Thyroid gland (tissue), 4 donors: ENCODE results near the gene GAD1. TPM values are rescaled to one million over a fixed set of nuclear protein-coding genes. Genes with fewer than 3 reads are reported as not detected.

Experiments used
- DNase-seq, 2 donors: peaks; one replicate each; pipeline ENCODE4 v3.0.0-alpha.2; 2019
- H3K27ac ChIP-seq, 3 donors: fragments of 200-600 bp; sonication (generic); 1 replicate in 2 of 3; 2 replicates in 1 of 3; pipeline ENCODE4 v1.5.1; 2016 to 2019; ENCODE audit warnings: mild to moderate bottlenecking in 1 of 3, moderate library complexity in 1 of 3
- H3K27me3 ChIP-seq: fragments of 200-600 bp; sonication (generic); one replicate; pipeline ENCODE4 v1.5.1; 2019
- H3K36me3 ChIP-seq, 2 donors: fragments of 200-600 bp; sonication (generic); one replicate each; pipeline ENCODE4 v1.5.1; 2016 to 2019
- H3K4me1 ChIP-seq, 2 donors: fragments of 200-600 bp; sonication (generic); one replicate each; pipeline ENCODE4 v1.5.1; 2017 to 2019
- H3K4me3 ChIP-seq, 3 donors: fragments of 200-600 bp; sonication (generic); replicated peaks in 1 of 3; 1 replicate in 2 of 3; 2 replicates in 1 of 3; pipeline ENCODE4 v1.5.1; 2016; ENCODE audit warnings: mild to moderate bottlenecking in 1 of 3
- H3K9me3 ChIP-seq: fragments of 200-600 bp; sonication (generic); one replicate; pipeline ENCODE4 v1.5.1; 2017
- POLR2A ChIP-seq, 2 donors: fragments of 450-650 bp; IDR thresholded peaks; one replicate each; pipeline ENCODE4 v1.6.1; 2017; ENCODE audit warnings: antibody characterized with exemption in 2 of 2, mild to moderate bottlenecking in 2 of 2, moderate library complexity in 1 of 2
- WGBS, 2 donors: methylation state at CpG; one replicate each; pipeline ENCODE4 v1.1.5; 2017; 5-methylcytosine and 5-hydroxymethylcytosine counted together
- intact Hi-C: fragments of 100-400 bp; cut with DNase I; formaldehyde crosslinking; loops from one replicate; pipeline ENCODE4 v1.15.1; 2023
- total RNA-seq, 4 donors: library from RNA; depleted of rRNA; stranded (reverse); fragments of >200 nt; gene quantifications; one replicate each; pipeline ENCODE4 v1.2.3, GENCODE V29; 2016
- TF ChIP-seq, protein P1 (sequence below), 6 experiments: fragments of 200-600 bp in 3 of 6; fragments of 450-650 bp in 3 of 6; sonication (generic) in 3 of 6; IDR thresholded peaks; one replicate each; pipeline ENCODE4 v1.5.1; 2016 to 2019; ENCODE audit warnings: antibody characterized with exemption in 6 of 6, mild to moderate bottlenecking in 2 of 6, inconsistent platforms in 1 of 6, moderate library complexity in 1 of 6

Gene GAD1
- total RNA-seq, 4 donors from 2014 or later, result 0.11 to 0.94 (median 0.46) TPM

DNA sequence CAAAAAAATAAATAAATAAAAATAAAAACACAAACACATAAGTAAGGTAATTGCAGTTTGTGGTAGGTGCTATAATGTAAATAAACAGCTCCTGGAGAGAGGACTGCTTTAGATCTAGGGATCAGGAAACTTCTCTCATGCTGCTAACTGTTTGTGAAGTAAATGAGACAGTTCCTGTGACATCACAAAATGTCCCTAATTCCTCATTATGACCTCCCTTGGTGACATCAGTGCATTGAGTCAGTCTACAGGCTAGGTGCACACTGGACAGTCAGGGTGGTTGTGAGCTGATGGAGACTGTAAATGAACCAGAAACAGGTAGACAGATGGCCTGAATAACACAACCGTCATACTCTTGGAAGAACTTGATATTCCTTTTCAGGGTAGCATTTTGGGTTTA is 33.1 kb upstream of the GAD1 start:
- TF ChIP-seq, protein P1, sequence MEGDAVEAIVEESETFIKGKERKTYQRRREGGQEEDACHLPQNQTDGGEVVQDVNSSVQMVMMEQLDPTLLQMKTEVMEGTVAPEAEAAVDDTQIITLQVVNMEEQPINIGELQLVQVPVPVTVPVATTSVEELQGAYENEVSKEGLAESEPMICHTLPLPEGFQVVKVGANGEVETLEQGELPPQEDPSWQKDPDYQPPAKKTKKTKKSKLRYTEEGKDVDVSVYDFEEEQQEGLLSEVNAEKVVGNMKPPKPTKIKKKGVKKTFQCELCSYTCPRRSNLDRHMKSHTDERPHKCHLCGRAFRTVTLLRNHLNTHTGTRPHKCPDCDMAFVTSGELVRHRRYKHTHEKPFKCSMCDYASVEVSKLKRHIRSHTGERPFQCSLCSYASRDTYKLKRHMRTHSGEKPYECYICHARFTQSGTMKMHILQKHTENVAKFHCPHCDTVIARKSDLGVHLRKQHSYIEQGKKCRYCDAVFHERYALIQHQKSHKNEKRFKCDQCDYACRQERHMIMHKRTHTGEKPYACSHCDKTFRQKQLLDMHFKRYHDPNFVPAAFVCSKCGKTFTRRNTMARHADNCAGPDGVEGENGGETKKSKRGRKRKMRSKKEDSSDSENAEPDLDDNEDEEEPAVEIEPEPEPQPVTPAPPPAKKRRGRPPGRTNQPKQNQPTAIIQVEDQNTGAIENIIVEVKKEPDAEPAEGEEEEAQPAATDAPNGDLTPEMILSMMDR (IDR thresholded peaks at IDR 0.05), result no peak
- TF ChIP-seq POLR2A (IDR thresholded peaks at IDR 0.05), result no peak
- Histone ChIP-seq H3K4me1 (no peaks in the 10 kb centered on the region), H3K27me3 (no peaks in the 10 kb centered on the region), H3K4me3 (no peak overlapping the region), H3K9me3 (no peaks in the 10 kb centered on the region), H3K36me3 (no peaks in the 10 kb centered on the region), H3K27ac (no peak overlapping the region)
- intact Hi-C loops, result no loop called here
- DNase-seq, result no peak
- WGBS, 2 donors, result 96 to 98% methylated on average over 1 of the region's 1 CpG

DNA sequence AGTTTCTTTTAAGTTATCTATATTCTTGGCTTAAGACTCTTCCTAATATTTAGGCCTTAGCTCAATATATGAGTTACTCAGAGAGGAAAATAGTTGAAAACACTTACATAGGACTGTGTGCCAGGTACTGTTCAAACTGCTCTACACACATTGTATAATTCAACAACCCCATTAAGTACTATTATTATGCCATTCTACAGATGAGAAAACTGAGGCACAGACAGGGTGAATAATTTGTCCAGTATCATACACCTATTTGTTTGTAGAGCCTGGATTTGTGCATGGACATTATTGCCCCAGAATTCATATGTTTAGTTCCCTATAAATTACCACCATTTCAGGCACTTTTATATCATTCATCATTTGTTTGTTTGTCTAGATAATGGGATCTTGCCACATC is 17.7 kb upstream of the GAD1 start:
- Histone ChIP-seq H3K27me3 (no peaks in the 10 kb centered on the region), H3K9me3 (no peaks in the 10 kb centered on the region), H3K36me3 (no peaks in the 10 kb centered on the region), H3K4me3 (no peak overlapping the region), H3K4me1 (no peaks in the 10 kb centered on the region), H3K27ac (no peak overlapping the region)
- intact Hi-C loops, result no loop called here
- TF ChIP-seq POLR2A (IDR thresholded peaks at IDR 0.05), result no peak
- TF ChIP-seq, protein P1 (IDR thresholded peaks at IDR 0.05), result no peak
- no peak for DNase-seq

DNA sequence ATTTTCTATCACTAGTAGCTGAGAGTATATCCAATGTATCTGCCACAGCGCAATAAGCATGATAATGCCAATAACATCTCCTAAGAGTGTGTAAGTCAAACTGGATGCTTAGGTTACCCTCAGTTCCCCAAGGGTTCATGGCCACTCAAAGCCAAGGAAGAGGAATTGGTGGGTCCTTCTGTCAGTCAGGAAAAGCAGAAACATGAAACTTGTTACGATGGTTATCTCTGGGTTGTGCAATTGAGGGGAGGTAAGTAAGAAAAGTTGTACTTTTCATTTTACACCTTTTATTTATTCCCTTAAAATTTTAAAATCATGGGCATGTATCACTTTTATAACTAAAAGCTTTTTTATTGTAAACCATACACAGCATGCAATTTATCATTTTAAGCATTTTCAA is 10.1 kb upstream of the GAD1 start:
- Histone ChIP-seq H3K27ac (no peak overlapping the region), H3K27me3 (no peaks in the 10 kb centered on the region), H3K36me3 (no peaks in the 10 kb centered on the region), H3K4me1 (no peaks in the 10 kb centered on the region), H3K4me3 (no peak overlapping the region), H3K9me3 (no peaks in the 10 kb centered on the region)
- WGBS, 2 donors, result 92% methylated on average over 2 of the region's 2 CpGs
- TF ChIP-seq, protein P1 (IDR thresholded peaks at IDR 0.05), result no peak
- no peak for TF ChIP-seq POLR2A (IDR thresholded peaks at IDR 0.05)
- intact Hi-C loops, result no loop called here
- DNase-seq, result no peak

DNA sequence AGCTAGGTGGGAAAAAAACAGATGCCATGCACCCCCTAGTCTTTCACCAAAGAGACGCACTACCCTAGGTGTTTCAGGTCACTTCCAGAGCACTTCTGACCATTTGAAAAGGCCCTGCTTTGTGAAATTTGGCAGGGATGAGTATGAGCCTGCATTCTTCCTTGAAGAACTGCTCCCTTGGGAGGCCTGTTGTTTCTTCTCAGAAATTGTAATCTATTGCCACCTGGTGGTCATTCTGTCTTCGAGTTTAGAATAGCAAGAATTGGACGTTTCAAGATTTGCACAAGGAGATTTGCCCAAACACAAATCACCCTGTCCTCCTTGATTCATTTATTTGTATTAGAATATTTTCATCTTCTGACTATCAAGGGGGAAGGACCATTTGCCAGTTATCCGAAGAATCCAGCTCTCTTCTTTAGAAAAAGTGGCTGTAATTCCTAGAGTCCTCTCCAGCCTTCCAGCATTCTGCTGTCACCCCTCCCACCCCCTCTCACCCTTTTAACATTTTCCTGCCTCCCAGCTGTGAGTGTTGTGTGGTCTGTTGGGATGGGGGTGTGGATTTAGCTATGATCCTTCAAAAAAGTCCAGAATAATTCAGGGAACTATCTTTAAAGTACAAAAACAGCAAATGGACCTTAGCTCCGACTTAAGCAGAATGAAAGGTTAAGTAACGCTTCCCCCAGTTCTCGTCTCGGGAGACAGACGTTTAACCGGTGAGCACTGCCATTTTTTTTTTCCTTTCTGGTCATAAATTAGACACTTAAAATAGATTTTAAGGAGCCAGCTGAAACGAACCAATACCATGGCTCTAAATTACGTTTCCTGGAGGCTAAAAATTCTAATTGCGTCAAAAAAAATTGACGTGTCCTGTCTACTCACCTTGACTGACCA is 3.7 kb upstream of the GAD1 start:
- H3K36me3 ChIP-seq, result no peaks in the 10 kb centered on the region
- DNase-seq, result peak; percentile 26 to 36
- WGBS, 2 donors, result 2 to 3% methylated on average over 14 of the region's 14 CpGs
- H3K9me3 ChIP-seq, result no peaks in the 10 kb centered on the region
- no peak overlapping the region for H3K4me3 ChIP-seq
- peaks cover 26 to 37% of the 10 kb centered on the region in 2 donors for H3K4me1 ChIP-seq
- H3K27me3 ChIP-seq, result peaks cover 18% of the 10 kb centered on the region
- H3K27ac ChIP-seq, result no peak overlapping the region
- TF ChIP-seq POLR2A (IDR thresholded peaks at IDR 0.05), result no peak
- TF ChIP-seq, protein P1 (IDR thresholded peaks at IDR 0.05), result peak; percentile 18 to 83 (median 66)
- intact Hi-C loops, result loop anchor here (5.0 kb wide), 2 partner anchors 96 to 451 kb away; partner anchors contain the start of gene SP5
